GM04504 (cell line): ENCODE data around the gene SRP54.
"Not testable (repeated sequence)": the region's sequence is repeated elsewhere in the genome, so short reads cannot be mapped to it uniquely, and the experiment has no call there.

Source experiments
- DNase-seq: peaks from one replicate; pipeline ENCODE4 v3.0.0-alpha.2; 2012; ENCODE audit warnings: low read depth

The SRP54 gene

DNA sequence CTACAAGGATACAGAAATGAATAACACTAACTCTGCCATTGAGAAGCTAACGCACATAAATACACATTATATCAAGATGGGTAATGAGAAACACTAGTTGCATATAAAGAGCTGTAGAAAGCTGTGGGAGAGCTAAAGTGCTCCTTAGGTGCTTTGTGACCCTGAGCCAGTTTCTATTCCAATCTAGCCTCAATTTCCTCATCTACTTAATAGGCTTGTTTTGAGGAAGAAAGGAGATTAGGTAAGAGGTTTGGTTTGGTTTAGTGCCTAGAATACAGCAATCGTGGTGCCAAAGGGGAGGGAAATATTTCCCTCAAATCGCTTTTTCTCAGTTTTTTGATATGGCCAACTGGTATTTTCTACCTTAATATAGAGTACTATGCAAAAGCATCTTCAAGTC lies 994 bp downstream of the SRP54 start:
- DNase-seq, result no peak

DNA sequence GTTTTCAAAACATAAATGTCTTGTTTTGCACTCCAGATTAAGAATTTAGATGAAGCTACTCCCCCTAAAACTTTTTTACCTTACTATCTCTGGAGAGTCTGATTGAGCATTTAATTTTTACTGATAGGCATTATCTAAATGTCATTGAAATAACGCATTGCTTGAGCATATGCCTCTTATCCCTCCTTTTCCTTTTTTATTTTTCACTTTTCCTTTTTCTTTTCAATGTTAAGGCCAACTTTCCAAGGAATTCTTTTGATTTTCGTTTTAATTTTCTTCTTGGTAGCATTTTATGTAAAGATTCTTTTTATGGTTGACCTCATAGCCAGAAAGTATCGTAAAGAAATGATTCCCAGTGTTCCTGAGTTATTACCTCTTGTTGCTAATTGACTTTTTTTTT lies 2.9 kb downstream of the SRP54 start:
- DNase-seq, result no peak

- DNase-seq, result no peak
Observed at GRCh38 chr14:34987180-34987579, 4.4 kb downstream of the SRP54 start.

- no peak for DNase-seq
Observed at GRCh38 chr14:34989762-34990161, 7.0 kb downstream of the SRP54 start.

DNA sequence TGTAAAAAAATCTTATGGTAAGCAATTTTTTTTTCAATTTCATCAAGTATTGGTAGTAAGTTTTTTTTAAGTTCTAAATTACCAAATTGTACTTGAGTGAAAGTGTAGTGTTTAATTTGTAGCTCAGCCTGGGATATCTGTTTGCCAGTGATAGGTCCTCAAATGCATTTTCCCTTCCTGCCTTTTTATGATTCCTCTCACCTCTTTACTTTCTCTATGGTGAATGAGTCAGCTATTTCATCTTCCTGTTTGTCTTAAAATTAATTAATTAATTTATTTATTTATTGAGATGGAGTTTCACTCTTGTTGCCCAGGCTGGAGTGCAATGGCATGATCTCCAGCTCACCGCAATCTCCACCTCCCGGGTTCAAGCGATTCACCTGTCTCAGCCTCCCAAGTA lies 10.6 kb downstream of the SRP54 start:
- DNase-seq, result no peak

DNA sequence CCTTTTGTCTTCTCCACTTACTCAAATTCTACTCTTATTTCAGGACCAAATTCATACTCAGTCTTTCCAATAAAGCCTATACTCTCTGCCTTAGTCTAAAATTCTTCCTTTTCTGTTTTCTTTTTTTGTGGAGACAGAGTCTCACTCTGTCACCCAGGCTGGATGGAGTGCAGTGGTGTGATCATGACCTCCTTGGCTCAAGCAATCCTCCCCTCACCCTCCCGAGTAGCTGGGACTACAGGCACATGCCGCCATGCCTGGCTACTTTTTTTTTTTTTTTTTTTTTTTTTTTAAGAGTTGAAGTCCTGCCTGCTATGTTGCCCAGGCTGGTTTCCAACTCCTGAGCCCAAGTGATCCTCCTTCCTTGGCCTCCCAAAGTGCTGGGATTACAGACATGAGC lies 11.9 kb downstream of the SRP54 start:
- DNase-seq, result no peak

- no peak for DNase-seq
Observed at GRCh38 chr14:34997762-34998161, 15.0 kb downstream of the SRP54 start.

GRCh38 chr14:34999500-34999899 lies 16.7 kb downstream of the SRP54 start:
- no peak for DNase-seq

DNA sequence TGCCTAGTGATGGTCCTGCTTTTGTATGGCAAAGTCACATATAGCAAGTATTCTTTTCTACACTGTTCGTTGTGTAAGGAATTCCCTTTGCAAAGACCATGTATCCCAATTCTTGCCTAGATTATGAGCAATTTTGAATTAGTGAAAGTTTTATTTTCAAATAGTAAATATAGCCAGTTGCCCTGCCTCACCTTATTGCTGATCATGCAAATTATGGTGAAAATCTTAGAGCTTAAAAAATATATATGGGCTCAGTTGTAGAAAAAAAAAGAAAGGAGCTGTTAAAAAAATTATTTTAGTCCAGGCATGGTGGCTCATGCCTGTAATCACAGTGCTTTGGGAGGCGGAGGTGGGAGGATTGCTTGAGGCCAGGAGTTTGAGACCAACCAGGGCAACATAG lies 18.8 kb downstream of the SRP54 start:
- DNase-seq, result no peak

DNA sequence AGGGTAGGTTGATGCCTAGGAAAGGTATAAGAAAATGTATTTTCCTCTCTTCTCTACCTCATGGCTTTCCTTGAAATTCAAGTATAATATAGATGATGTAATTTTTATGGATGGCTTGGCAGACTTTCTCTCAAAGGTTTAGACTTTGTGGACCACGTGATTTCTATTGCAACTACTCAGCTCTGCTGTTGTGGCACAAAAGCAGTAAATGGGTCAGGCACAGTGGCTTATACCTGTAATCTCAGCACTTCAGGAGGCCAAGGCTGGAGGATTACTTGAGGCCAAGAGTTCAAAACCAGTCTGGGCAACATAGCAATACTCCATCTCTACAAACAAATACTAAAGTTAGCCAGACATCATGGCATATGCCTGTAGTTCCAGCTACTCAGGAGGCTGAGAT lies 22.0 kb downstream of the SRP54 start:
- DNase-seq, result no peak

DNA sequence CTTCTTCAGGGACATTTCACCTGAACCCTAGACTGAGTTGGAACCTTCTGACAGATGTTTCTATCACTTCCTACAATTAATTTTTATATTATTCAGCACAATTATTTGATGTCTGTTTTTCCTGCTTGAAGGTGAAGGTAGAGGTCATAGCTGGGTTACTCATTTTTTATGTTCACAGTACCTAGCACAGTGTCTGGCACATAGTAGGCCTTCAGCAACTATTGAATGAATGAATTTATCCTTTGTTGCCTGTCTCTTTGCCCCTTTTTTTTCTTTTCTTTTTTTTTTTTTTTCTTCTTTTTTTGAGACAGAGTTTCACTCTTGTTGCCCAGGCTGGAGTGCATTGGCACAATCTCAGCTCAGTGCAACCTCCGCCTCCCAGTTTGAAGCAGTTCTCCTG lies 33.8 kb downstream of the SRP54 start:
- no peak for DNase-seq

DNA sequence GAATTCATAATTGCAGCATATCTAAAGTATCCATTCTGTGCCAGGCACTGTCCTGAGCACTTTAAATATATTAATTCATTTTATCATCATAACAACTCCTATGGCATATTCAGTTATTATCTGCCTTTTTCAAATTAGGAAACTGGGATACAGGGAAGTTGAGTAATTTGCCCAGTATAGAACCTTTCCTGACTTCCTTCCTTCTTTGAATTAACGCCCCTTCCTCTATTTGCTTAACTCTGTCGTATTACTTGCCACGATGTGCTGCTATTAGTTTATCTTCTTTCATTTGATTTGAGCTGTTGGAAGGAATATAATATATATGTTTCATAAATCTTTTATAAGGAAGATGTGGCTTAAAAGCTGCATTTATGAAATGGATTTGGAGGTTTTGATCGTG lies 37.9 kb downstream of the SRP54 start:
- DNase-seq, result no peak

- DNase-seq, result no peak
Observed at GRCh38 chr14:35028435-35028834, 45.6 kb downstream of the SRP54 start.

DNA sequence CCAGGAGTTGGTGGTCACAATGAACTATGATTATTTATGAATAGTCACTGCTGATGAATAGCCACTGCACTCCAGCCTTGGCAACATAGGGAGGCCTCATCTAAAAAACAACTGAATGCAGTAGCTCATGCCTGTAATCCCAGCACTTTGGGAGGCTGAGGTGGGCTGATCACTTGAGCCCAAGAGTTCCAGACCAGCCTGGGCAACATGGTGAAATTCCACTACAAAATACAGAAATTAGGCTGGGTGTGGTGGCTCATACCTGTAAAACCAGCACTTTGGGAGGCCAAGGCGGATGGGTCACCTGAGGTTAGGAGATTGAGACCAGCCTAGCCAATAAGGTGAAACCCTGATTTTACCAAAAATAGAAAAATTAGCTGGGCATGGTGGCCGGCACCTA lies 49.8 kb downstream of the SRP54 start:
- no peak for DNase-seq

- no peak for DNase-seq
Observed at GRCh38 chr14:35034440-35034833, 51.6 kb downstream of the SRP54 start.

GRCh38 chr14:35034944-35035554 lies 52.3 kb downstream of the SRP54 start:
- DNase-seq, result not testable (repeated sequence)

GRCh38 chr14:35038312-35038711 lies 55.5 kb downstream of the SRP54 start:
- DNase-seq, result not testable (repeated sequence)

GRCh38 chr14:35042632-35043031 lies 59.8 kb downstream of the SRP54 start:
- no peak for DNase-seq

GRCh38 chr14:35043046-35043445 lies 60.3 kb downstream of the SRP54 start:
- DNase-seq, result no peak

- no peak for DNase-seq
Observed at GRCh38 chr14:35044939-35045797, 62.4 kb downstream of the SRP54 start.

GRCh38 chr14:35045798-35046047 lies 62.9 kb downstream of the SRP54 start:
- DNase-seq, result no peak

GRCh38 chr14:35046048-35046750 lies 63.4 kb downstream of the SRP54 start, which contains the start of gene FAM177A1:
TSS of gene FAM177A1 (plus strand) at chr14:35046272. CDS start at chr14:35046464, 192 bp downstream.
- peak; percentile 90 for DNase-seq
